Measurements from ENCODE around the gene KCNC3. TPM values are rescaled to one million over a fixed set of nuclear protein-coding genes. Genes with fewer than 3 reads are reported as not detected.
A peak's percentile ranks its signal among the peaks of the same experiment; 100 is the strongest.

The KCNC3 gene
- total RNA-seq, 2 experiments from 2014 or later: 5.4 to 6.2 TPM

GRCh38 chr19:50264483-50265186 is 64.5 kb downstream of the KCNC3 start:
- Mint-ChIP-seq H3K36me3 (no peaks in the 10 kb centered on the region), H3K27ac (no peak overlapping the region), H3K9me3 (no peaks in the 10 kb centered on the region), H3K4me3 (no peak overlapping the region), H3K27me3 (peaks cover 11% of the 10 kb centered on the region), H3K4me1 (ENCODE audit: low read depth) (no peaks in the 10 kb centered on the region)
- intact Hi-C loops (cut with micrococcal nuclease): no loop called here
- DNase-seq: peak; percentile 13
- CTCF ChIA-PET: interaction anchor here (0.6 to 1.3 kb wide), 3 partner anchors 12 to 64 kb away, joined by 3 read pairs; partner anchors contain the start of gene KCNC3
- POLR2A ChIA-PET: no interaction called here

GRCh38 chr19:50263176-50263575 is 66.0 kb downstream of the KCNC3 start:
- ChIA-PET CTCF (no interaction called here), POLR2A (no interaction called here)
- peaks cover 9% of the 10 kb centered on the region for H3K27me3 Mint-ChIP-seq
- DNase-seq: no peak
- H3K27ac Mint-ChIP-seq: no peak overlapping the region
- H3K4me3 Mint-ChIP-seq: no peak overlapping the region
- no peaks in the 10 kb centered on the region for H3K36me3 Mint-ChIP-seq
- no peaks in the 10 kb centered on the region for H3K9me3 Mint-ChIP-seq
- H3K4me1 Mint-ChIP-seq (ENCODE audit: low read depth): no peaks in the 10 kb centered on the region
- intact Hi-C loops (cut with micrococcal nuclease): no loop called here

Other genes starting within 250 kb of the KCNC3 start
- not detected for gene IZUMO2, start 166.1 kb downstream of the KCNC3 start, total RNA-seq
- not detected for gene MYH14, start 125.8 kb downstream of the KCNC3 start, total RNA-seq
- 10 to 100 TPM; 88.8 to 99.8 TPM for gene NAPSA, start 36.3 kb upstream of the KCNC3 start, total RNA-seq
- gene NR1H2, start 47.1 kb upstream of the KCNC3 start, total RNA-seq: 10 to 100 TPM; 73.9 to 75.6 TPM
- 100 to 1,000 TPM; 190 to 191 TPM for gene POLD1, start 55.0 kb upstream of the KCNC3 start, total RNA-seq
- under 1 TPM; 0.45 to 0.80 TPM for gene SPIB, start 89.6 kb upstream of the KCNC3 start, total RNA-seq
- under 1 TPM; 0.38 to 0.94 TPM for gene MYBPC2, start 103.5 kb upstream of the KCNC3 start, total RNA-seq
- 10 to 100 TPM; 37.5 to 37.6 TPM for gene EMC10, start 147.1 kb upstream of the KCNC3 start, total RNA-seq
- gene GARIN5A, start 147.5 kb upstream of the KCNC3 start, total RNA-seq: under 1 TPM; 0.77 to 0.88 TPM
- 10 to 100 TPM; 29.5 to 36.2 TPM for gene JOSD2, start 181.8 kb upstream of the KCNC3 start, total RNA-seq
- gene ASPDH, start 184.5 kb upstream of the KCNC3 start, total RNA-seq: not detected
- gene LRRC4B, start 239.1 kb upstream of the KCNC3 start, total RNA-seq: not detected

All from activated CD4-positive, alpha-beta memory T cell treated with anti-CD3 and anti-CD28 coated beads for 36 hours (primary cell).